Body of pancreas (tissue), 4 donors: ENCODE data around the gene LGR5. TPM values are rescaled to one million over a fixed set of nuclear protein-coding genes. Genes with fewer than 3 reads are reported as not detected.

Source experiments
- ATAC-seq: fragments of 150-250 bp; one replicate; pipeline ENCODE4 v1.9.1; 2016
- DNase-seq, 4 donors: peaks; one replicate each; pipeline ENCODE4 v3.0.0-alpha.2; 2019
- H3K27ac ChIP-seq, 4 donors: fragments of 200-600 bp; sonication (generic); 1 replicate in 3 of 4; 2 replicates in 1 of 4; pipeline versions ENCODE4 v1.5.1 to v1.6.1; 2016 to 2019; ENCODE audit warnings: mild to moderate bottlenecking in 1 of 4, mixed read lengths in 1 of 4, moderate library complexity in 1 of 4
- H3K27me3 ChIP-seq, 2 donors: fragments of 200-600 bp; sonication (generic); one replicate each; pipeline ENCODE4 v1.6.0; 2016; ENCODE audit warnings: mild to moderate bottlenecking in 1 of 2
- H3K36me3 ChIP-seq, 2 donors: fragments of 200-600 bp; sonication (generic); replicated peaks in 1 of 2; 2 replicates each; pipeline ENCODE4 v1.5.1; 2016; ENCODE audit warnings: low read depth in 2 of 2; ENCODE audit not compliant: insufficient read depth in 1 of 2
- H3K4me1 ChIP-seq: fragments of 200-600 bp; sonication (generic); one replicate; pipeline ENCODE4 v1.6.0; 2016
- H3K4me3 ChIP-seq, 2 donors: fragments of 200-600 bp; sonication (generic); 1 replicate in 1 of 2; 2 replicates in 1 of 2; pipeline ENCODE4 v1.5.1; 2016 to 2019
- H3K9me3 ChIP-seq, 3 donors: fragments of 200-600 bp; sonication (generic); 1 replicate in 2 of 3; 2 replicates in 1 of 3; pipeline ENCODE4 v1.5.1; 2016
- POLR2A ChIP-seq, 3 donors: fragments of 450-650 bp; IDR thresholded peaks; one replicate each; pipeline ENCODE4 v1.6.1; 2016; ENCODE audit warnings: antibody characterized with exemption in 3 of 3, mild to moderate bottlenecking in 2 of 3
- WGBS, 2 donors: methylation state at CpG; one replicate each; pipeline ENCODE4 v1.1.5; 2017; 5-methylcytosine and 5-hydroxymethylcytosine counted together
- intact Hi-C: fragments of 100-400 bp; cut with DNase I; formaldehyde crosslinking; loops from one replicate; pipeline ENCODE4 v1.15.1; 2023
- total RNA-seq, 2 donors: library from RNA; depleted of rRNA; stranded (reverse); fragments of >200 nt; gene quantifications; one replicate each; pipeline ENCODE4 v1.1.0, GENCODE V29; 2016
- TF ChIP-seq, protein P1 (sequence below), 7 experiments: fragments of 450-650 bp in 4 of 7; fragments of 200-600 bp in 3 of 7; sonication (generic) in 3 of 7; IDR thresholded peaks; one replicate each; pipeline ENCODE4 v1.5.1; 2016 to 2019; ENCODE audit warnings: antibody characterized with exemption in 7 of 7

The LGR5 gene
- total RNA-seq, 2 donors from 2014 or later: 0.52 TPM; not detected in 1

DNA sequence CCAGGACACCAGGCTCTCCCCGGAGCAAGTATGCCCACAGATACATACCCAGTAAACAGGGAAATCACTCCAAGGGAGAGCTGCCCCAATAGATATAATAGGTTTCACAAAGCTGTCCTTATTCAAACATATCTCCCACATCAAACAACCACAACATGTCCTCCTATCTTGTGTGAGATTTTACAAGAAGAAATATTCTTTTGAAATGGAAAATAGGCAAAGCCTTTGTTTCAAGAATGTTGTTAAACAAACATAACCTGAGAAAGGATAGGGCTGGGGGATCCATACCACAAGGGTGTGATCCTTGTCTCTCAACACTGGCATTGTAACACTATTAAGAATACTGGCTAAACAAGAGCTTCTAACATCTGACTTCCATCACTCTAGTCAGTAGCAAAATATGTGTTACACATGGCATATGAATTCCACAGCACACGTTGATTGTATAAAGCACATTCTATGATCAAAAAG is 32.9 kb downstream of the LGR5 start:
- DNase-seq: no peak
- Histone ChIP-seq H3K27ac (no peak overlapping the region), H3K4me3 (no peak overlapping the region), H3K4me1 (no peaks in the 10 kb centered on the region), H3K9me3 (no peaks in the 10 kb centered on the region), H3K27me3 (no peaks in the 10 kb centered on the region), H3K36me3 (no peaks in the 10 kb centered on the region)
- WGBS, 2 donors: 23 to 49% methylated on average over 2 of the region's 2 CpGs
- no peak for TF ChIP-seq POLR2A (IDR thresholded peaks at IDR 0.05)
- TF ChIP-seq, protein P1, sequence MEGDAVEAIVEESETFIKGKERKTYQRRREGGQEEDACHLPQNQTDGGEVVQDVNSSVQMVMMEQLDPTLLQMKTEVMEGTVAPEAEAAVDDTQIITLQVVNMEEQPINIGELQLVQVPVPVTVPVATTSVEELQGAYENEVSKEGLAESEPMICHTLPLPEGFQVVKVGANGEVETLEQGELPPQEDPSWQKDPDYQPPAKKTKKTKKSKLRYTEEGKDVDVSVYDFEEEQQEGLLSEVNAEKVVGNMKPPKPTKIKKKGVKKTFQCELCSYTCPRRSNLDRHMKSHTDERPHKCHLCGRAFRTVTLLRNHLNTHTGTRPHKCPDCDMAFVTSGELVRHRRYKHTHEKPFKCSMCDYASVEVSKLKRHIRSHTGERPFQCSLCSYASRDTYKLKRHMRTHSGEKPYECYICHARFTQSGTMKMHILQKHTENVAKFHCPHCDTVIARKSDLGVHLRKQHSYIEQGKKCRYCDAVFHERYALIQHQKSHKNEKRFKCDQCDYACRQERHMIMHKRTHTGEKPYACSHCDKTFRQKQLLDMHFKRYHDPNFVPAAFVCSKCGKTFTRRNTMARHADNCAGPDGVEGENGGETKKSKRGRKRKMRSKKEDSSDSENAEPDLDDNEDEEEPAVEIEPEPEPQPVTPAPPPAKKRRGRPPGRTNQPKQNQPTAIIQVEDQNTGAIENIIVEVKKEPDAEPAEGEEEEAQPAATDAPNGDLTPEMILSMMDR (IDR thresholded peaks at IDR 0.05): no peak
- intact Hi-C loops: no loop called here
- ATAC-seq: no peak

DNA sequence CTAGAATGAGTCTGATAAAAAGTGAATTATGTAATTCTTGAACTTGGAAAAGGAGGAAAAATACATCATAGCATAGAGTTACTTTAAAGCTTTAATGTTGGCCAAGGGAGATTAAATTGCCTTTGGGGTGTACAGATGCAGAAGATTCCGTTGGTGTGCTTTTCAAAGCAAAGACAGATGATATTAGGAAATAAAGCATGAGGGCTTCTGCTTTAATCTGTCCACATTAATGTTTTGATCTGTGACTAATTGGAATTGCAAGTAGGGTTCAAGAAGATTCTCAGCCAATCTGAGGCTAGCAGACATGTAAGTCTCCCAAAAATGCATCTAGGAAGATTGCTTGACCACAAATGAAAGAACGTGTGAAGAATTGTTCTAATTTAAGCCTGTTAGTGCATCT is 35.2 kb downstream of the LGR5 start:
- Histone ChIP-seq H3K27me3 (no peaks in the 10 kb centered on the region), H3K36me3 (no peaks in the 10 kb centered on the region), H3K4me3 (no peak overlapping the region), H3K9me3 (no peaks in the 10 kb centered on the region), H3K4me1 (no peaks in the 10 kb centered on the region), H3K27ac (no peak overlapping the region)
- DNase-seq (no peak), ATAC-seq (no peak)
- intact Hi-C loops: no loop called here
- TF ChIP-seq, protein P1 (IDR thresholded peaks at IDR 0.05): no peak
- WGBS, 2 donors: 64 to 71% methylated on average over 2 of the region's 2 CpGs

- intact Hi-C loops: no loop called here
- Histone ChIP-seq H3K27me3 (no peaks in the 10 kb centered on the region), H3K4me3 (no peak overlapping the region), H3K27ac (no peak overlapping the region), H3K4me1 (no peaks in the 10 kb centered on the region), H3K9me3 (no peaks in the 10 kb centered on the region), H3K36me3 (no peaks in the 10 kb centered on the region)
- 67 to 76% methylated on average over 5 of the region's 5 CpGs for WGBS, 2 donors
- TF ChIP-seq, protein P1 (IDR thresholded peaks at IDR 0.05): no peak
- TF ChIP-seq POLR2A (IDR thresholded peaks at IDR 0.05): no peak
- no peak for DNase-seq
- ATAC-seq: no peak
These were observed 35.7 kb downstream of the LGR5 start for GRCh38 chr12:71475280-71475679.

- Histone ChIP-seq H3K36me3 (no peaks in the 10 kb centered on the region), H3K4me3 (no peak overlapping the region), H3K9me3 (no peaks in the 10 kb centered on the region), H3K27ac (no peak overlapping the region), H3K27me3 (no peaks in the 10 kb centered on the region), H3K4me1 (no peaks in the 10 kb centered on the region)
- ATAC-seq: no peak
- DNase-seq: no peak
- 43 to 62% methylated on average over 3 of the region's 3 CpGs for WGBS, 2 donors
- intact Hi-C loops: no loop called here
- TF ChIP-seq POLR2A (IDR thresholded peaks at IDR 0.05): no peak
- TF ChIP-seq, protein P1 (IDR thresholded peaks at IDR 0.05): no peak
These were observed 36.9 kb downstream of the LGR5 start for GRCh38 chr12:71476513-71476912.

DNA sequence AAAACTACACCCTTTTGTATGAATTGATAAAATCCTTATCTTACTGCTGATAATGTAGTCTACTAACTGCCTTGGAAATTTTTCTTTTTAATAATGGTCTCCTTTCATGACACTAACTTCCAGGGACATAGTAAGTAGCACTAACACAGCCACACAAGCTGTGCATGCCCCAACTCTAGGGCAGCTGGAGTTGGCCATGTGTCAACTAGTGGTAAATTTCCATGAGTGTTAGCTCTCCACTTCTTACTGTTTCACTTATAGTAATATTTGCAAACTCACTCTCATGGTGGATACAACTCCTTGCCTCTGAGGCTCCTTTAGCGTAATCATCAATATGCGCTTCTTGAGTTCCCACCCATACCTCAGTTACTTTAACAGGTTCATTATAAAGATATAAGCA is 38.0 kb downstream of the LGR5 start:
- DNase-seq: no peak
- WGBS, 2 donors: 90 to 92% methylated on average over 2 of the region's 2 CpGs
- no peaks in the 10 kb centered on the region for H3K9me3 ChIP-seq
- intact Hi-C loops: no loop called here
- H3K36me3 ChIP-seq: no peaks in the 10 kb centered on the region
- ATAC-seq: no peak
- H3K27me3 ChIP-seq: no peaks in the 10 kb centered on the region
- no peak overlapping the region for H3K4me3 ChIP-seq
- H3K4me1 ChIP-seq: no peaks in the 10 kb centered on the region
- H3K27ac ChIP-seq: no peak overlapping the region
- TF ChIP-seq POLR2A (IDR thresholded peaks at IDR 0.05): no peak
- TF ChIP-seq, protein P1 (IDR thresholded peaks at IDR 0.05): no peak
